ENCODE results near the gene RABGAP1.

DNA sequence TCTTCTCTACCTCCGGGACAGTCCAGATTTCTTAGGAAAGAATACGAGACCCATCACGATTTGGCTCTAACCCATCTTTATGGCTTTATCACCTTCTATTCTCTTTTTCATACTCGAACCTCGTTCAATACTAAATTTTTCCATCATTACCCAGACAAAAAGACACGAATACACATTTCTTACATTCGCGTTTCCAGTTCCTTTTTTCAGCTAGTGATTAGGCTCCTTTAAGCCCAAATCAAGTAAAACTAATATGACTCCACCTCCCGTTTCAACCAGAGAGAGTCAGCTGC is 28.2 kb upstream of the RABGAP1 start:
- TF ChIP-seq, protein P1, sequence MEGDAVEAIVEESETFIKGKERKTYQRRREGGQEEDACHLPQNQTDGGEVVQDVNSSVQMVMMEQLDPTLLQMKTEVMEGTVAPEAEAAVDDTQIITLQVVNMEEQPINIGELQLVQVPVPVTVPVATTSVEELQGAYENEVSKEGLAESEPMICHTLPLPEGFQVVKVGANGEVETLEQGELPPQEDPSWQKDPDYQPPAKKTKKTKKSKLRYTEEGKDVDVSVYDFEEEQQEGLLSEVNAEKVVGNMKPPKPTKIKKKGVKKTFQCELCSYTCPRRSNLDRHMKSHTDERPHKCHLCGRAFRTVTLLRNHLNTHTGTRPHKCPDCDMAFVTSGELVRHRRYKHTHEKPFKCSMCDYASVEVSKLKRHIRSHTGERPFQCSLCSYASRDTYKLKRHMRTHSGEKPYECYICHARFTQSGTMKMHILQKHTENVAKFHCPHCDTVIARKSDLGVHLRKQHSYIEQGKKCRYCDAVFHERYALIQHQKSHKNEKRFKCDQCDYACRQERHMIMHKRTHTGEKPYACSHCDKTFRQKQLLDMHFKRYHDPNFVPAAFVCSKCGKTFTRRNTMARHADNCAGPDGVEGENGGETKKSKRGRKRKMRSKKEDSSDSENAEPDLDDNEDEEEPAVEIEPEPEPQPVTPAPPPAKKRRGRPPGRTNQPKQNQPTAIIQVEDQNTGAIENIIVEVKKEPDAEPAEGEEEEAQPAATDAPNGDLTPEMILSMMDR (IDR thresholded peaks at IDR 0.05; ENCODE audit: insufficient read depth, low read depth, low read length) = no peak
- TF ChIP-seq EZH2 (IDR thresholded peaks at IDR 0.05; ENCODE audit: insufficient read depth, low read length) = no peak

Measured in astrocyte (in vitro differentiated cells and primary cell).